NCI-H187 (cell line): ENCODE data around the gene METTL25B.

Experiments
- DNase-seq, 2 experiments: peaks; one replicate each; lab custom pipeline; 2025; lab: John Stamatoyannopoulos, UW

Gene METTL25B

DNA sequence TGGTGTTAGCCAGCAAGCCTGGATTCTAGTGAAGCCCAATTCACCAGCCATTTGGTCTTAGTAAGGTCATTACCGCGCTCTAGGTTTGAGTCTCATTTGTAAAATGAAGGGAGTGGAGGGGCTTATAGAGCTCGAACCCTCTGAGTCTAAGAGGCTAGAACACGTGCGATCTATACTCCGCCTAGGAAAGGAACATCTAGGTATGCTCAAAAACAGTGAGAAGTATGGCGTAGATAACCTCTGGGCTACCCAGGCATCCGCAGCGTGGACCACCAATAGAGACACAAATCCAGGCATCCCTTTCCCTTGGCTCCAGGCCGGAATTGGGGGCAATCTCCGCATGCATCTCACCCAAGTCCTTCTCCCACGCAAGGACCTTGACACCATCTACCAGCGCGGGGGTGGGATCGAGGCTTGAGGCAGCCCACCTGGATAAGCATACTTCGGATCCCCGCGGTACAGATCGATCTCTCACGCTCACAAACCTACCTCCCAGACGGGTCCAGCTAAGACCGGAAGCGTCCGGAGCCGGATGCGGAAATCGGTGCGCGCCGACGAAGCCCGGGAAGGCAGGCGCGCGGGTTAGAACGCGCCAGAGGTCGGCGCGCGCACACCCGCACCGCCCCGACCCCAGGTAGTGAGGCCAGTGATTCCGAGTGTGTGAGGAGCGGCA is at the start of gene METTL25B:
METTL25B (plus strand) TSS at position 544 of the 673 bp plus-strand sequence. CDS start 636 bp downstream, outside the sequence.
- DNase-seq, result peak; percentile 79 to 94

DNA sequence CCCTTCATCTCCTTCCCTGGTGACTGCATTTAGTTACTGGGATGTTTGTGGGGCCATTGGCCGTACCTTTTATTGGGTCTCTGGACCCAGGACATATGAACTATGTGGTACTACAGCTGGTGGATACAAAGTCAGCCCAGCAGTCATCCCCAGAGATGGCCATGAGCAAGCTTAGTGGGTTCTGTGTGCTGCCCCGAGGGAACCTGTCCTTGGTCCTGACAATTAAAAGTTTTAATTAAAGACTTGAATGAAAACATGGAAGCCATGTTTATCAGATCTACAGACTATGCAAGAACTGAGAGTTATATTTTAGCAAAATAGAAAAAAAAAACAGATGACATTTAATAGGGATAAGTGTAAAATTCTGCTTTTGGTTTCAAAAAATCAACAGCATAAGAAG is 48.2 kb upstream of the METTL25B start:
- DNase-seq, result no peak

GRCh38 chr1:156681196-156681960 is 46.9 kb upstream of the METTL25B start:
- DNase-seq, result no peak

- DNase-seq, result no peak
Measured at GRCh38 chr1:156682166-156682890, 45.9 kb upstream of the METTL25B start.

- DNase-seq, result no peak
Measured at GRCh38 chr1:156684227-156684782, 44.0 kb upstream of the METTL25B start.

DNA sequence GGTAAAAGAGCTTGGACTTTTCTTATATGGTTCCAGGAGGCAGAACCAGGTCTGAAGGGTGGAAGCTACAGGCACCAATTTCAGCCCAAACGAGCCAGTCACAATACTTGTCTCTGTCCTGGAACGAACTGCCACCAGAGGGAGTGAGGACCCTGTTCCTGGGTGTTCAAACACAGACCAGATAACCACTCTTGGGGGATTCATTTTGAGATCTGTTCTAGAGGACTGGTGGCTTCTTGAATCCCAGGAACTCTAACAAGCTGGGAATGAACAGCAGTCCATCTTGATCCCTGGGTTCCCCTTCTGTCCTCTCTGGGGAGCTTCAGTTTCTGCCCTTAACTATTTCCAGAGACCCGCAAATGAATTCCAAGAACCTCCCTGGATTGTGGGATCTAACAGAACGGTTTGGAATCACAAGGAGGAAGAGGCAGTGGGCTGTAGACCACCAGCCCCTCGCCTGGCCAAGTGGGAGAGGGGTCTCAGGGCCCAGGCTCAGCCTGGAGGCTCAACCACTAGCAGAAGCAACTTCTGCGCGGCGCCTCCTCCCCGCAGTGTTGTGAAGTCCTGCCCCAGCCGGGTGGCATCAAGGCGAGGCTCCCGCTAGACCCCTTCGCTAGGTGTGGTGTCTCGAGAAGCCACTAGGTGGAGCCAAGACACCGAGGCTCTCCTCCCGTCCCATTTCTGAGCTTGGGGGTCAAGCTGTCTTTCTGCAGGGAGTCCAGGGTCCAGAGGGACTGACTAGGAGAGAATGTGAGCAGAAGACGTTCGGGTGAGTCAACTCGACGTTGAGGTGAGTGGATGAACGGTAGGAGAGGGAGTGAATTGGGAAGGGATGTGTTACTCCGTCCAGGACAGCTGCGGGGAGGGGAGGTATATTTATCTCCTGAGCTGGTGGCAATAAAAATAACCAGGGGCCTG is 39.0 kb upstream of the METTL25B start:
- peak; percentile 76 to 91 for DNase-seq

DNA sequence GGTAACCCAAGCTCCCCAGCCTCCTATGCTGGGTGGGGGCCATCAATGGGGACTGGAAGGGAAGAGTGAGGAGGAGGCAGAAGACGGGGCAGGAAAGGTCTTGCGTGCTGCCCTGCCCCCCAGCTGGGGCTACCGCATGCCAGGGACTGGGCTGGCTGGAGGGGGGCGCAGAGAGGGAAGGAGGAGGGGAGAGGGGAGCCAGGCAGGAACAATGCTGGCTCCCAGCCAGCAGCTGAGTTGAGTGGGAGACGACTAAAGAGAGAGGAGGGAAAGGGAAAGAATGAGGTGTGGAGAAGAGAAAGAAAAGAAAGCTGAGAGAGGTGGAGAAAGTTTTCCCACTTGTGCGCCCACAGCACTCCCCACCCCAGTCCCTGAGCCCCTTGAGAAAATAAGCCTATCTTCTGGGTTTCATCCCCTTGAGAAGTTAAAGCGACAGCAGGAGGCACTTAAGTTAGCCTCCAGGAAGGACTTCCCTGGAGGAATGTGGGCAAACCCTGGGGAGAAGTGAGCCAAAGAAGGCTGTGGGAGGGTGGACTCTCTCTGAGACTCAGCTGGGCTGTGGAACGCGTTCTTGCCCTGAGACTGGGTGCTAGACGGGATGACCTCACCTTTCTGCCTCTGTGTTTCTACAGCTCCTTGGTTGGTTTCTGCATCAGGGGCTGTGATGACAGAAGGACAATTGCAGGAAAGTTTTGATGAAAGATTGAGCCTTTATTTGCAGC is 38.2 kb upstream of the METTL25B start:
- no peak for DNase-seq

DNA sequence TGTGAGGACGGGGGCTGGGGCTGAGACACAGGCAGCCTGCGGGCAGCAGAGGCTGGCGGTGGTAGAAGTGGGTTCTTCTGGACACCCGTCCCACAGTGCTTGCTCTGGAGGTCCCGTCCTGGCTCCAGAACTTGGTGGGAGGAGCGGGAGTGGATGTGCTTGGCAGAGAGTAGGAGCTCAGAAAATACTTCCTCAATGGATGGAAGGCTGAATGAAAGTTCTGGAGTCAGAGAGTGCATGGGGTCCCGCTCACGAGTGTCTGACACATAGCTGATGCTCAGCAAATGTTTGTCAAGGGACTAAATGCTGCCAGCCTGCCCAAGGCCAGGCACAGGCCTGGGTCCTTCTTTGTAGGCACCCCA is 37.6 kb upstream of the METTL25B start:
- DNase-seq, result no peak

- DNase-seq, result no peak
Measured at GRCh38 chr1:156691191-156691590, 37.1 kb upstream of the METTL25B start.

- no peak for DNase-seq
Measured at GRCh38 chr1:156691665-156692440, 36.4 kb upstream of the METTL25B start.

DNA sequence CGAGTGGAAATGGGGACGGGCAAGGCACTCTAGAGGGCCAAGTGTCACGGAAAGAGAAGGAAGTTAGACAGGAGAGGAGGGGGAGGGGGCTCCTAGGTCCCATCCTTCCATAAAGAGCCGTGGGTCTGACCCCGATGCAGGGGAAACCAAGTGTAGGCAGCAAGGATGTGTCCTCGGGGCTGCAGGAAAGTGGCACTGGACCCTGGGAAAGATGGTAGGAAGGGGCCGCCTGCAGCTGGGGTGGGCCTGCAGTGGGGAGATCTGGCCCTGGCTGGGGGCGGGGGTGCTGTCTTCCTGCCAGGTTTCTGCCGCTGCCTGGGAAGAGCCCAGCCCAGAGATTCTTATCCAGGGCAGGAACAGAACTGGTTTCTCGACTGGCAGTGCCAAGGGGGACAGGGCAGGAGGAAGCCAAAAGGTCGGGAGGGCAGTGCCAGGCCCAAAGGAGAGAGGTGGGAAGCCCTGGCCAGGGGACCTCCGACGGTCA is 35.8 kb upstream of the METTL25B start:
- no peak for DNase-seq

DNA sequence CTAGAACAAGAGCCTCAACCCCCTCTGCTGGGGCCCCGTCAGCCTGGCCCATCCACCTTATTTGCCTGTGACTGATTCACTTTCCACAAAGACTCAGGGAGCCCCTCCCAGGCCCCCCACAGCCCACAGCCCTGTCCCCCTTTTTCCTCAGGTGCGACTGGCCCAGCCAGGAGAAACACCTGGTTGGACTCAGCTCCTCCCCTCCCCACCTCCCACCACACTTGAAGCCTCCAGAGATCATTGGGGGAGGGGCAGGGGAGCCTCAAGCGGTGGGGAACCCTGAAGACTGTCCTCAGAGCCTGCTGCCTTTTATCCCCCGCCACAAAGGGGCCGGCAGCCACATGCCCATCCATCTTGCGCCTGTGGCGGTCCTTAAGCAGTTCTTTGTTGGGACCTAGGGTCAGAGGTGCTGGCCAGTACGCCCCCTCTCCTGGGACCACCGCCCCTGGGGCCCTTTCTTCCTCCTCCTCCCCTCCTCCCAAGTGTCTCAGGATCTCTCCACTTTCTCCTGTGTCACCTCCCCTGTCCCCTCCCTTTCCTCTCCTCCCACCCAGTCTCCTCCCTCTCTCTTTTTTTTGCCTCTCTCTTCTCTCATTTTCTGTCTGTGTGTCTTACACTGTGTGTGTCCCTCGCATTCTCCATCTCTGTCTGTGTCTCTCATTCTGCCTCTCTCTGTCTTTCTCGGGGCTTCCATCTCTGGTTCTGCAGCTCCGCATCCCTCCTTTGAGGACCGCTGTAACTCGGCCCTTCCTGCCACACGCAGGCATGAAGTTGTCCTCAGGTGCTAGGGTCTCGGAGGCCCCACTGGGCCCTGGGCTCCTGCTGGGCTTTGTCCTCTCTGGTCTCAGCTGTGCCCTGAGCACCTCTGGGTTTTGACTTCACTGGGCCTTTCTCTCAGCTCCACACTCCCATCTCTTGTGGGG is 35.1 kb upstream of the METTL25B start:
- DNase-seq, result peak; percentile 98 to 99

- DNase-seq, result no peak
Measured at GRCh38 chr1:156693848-156694689, 34.2 kb upstream of the METTL25B start.

- DNase-seq, result no peak
Measured at GRCh38 chr1:156694690-156694962, 33.6 kb upstream of the METTL25B start.

GRCh38 chr1:156696755-156697154 is 31.5 kb upstream of the METTL25B start:
- DNase-seq, result peak in 1 of 2 experiments; percentile 82

DNA sequence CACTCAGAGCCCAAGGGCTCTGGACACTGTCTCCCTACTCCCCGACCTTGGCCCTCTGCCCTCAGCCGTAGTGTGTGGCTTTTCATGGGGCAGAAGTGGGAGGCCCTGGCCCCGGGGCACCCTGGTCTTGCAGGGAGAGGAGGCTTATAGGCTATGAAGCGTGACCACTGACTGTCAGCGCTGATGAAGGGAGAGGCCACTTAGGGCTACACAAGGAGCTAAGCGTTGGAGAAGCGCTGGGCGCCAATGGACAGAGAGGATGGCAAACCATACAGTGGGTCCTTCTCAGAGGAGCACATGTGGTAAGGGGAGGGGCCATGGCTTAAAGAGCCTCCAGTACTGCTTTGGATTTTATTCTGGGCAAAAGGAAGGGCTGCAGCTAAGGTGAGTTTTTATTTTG is 30.8 kb upstream of the METTL25B start:
- peak; percentile 96 to 98 for DNase-seq

- DNase-seq, result no peak
Measured at GRCh38 chr1:156698995-156699394, 29.3 kb upstream of the METTL25B start.
